NCI-H2196 treated with DMSO at 0.1 percent for 48 hours (cell line): ENCODE measurements around the gene NR0B2.
A peak's percentile ranks its signal among the peaks of the same experiment; 100 is the strongest.

ENCODE experiments used
- DNase-seq: peaks from one replicate; lab custom pipeline; 2025; ENCODE audit not compliant: unreplicated experiment; lab: John Stamatoyannopoulos, UW

NR0B2 gene

DNA sequence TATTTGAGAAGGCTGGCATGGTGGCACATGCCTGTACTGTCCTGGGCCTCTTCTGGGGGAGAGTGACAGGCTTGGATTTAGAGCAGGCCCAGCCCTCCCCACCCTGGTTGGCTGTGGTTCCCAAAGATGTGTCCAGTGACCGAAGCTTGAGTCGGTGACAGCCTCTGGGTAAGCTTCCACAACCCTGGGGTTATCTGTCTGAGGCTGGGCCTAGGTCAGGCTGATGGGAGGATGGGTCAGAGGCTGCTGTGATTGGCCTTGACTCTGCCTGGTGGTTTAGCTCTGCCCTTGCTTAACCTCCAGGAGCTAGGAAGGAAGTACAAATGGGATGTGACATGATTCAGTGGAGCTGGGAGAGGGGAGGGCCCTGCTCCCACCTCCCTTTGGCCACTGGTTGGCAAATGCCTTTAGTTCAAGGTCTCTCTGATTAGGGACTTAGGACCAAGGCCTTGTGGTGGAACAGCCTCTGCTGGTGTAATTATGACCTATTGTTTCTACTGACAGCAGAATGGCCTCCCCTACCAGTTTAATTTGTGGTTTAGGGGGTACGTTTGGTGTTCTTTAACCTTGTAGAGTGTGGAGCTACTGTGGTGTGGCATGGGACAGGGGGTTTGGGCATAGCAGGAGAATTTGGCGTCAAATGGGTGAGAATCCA lies 24.4 kb upstream of the NR0B2 start:
- no peak for DNase-seq

DNA sequence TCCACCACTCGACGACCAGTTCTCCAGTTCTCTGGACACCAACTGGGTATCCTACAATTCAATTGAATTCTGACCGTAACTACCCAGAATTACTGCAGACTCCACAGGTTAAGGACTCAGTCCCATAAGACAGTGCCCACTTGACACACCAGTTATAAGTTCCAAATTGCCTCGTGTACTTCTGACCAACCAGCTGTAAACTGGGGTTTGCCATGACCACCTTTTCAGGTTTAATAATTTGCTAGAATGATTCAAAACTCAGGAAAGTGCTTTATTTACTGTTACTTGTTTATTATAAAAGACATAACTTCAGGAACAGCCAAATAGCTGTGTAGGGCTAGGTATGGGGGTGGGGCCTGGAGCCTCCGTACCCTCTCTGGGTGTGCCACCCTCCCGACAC lies 23.0 kb upstream of the NR0B2 start:
- DNase-seq = no peak

DNA sequence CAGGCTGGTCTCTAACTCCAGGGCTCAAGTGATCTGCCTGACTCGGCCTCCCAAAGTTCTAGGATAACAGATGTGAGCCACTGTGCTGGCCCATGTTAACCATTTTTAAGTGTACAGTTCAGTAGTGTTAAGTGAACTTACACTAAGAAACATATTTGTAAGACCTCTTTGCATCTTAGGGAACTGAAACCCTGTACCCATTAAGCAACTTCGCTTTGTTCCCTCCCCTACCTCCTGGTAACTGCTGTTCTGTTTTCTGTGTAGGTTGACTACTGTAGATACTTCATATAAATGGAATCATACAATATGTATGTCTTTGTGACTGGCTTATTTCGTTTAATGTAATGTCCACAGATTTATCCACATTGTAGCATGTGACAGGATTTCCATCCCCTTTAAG lies 18.8 kb upstream of the NR0B2 start:
- no peak for DNase-seq

DNA sequence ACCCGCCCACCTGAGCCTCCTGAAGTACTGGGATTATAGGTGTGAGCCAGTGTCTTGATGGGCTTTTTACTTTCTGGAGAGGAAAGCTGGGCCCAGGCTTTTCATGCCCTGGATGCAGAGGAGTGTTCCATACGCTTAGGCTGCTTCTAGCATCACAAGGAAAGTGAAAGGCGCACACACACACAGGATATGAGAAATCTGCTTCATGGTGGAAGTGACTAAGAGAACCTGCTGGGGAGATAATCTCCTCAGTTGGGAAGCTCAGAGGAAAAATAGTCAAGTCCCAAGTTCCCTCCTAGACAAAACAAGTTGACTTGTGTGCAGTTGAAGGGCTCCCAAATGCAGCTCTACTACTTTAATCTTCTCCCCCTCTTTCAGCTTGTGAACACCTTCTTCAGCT lies 9.9 kb upstream of the NR0B2 start:
- no peak for DNase-seq

DNA sequence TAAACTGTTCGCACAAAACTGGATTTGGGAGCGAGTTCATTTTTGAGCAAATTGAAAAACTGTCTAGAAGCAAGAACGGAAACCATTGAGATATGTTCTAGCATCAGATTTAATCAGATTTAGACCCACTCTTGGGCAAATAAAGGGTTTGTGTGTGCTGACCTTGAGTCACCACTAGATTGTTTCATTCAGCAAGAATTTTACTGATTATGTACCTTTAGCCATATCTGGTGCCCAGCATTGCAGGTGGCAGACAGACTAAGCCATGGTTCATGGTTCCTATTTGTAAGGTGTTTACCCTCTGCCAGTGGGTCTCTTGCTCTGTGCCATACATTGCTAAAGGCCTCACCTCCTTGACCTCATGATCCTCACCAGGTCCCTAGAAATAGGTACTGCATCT lies 9.1 kb upstream of the NR0B2 start:
- no peak for DNase-seq

DNA sequence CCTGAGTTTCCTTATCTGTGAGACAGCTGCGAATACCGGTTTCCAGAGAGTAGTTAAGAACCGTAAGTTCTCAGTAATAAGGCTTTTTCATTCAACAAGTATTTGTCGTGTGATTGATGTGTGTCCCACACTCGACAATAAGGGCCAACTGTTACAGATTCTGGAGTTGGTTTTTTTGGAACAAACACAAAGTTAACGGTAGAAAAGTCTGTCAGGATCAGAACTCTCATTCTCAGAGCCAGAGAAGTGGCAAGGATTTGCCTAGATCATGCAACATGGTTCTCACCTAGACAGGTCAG lies 8.6 kb upstream of the NR0B2 start:
- DNase-seq = no peak

DNA sequence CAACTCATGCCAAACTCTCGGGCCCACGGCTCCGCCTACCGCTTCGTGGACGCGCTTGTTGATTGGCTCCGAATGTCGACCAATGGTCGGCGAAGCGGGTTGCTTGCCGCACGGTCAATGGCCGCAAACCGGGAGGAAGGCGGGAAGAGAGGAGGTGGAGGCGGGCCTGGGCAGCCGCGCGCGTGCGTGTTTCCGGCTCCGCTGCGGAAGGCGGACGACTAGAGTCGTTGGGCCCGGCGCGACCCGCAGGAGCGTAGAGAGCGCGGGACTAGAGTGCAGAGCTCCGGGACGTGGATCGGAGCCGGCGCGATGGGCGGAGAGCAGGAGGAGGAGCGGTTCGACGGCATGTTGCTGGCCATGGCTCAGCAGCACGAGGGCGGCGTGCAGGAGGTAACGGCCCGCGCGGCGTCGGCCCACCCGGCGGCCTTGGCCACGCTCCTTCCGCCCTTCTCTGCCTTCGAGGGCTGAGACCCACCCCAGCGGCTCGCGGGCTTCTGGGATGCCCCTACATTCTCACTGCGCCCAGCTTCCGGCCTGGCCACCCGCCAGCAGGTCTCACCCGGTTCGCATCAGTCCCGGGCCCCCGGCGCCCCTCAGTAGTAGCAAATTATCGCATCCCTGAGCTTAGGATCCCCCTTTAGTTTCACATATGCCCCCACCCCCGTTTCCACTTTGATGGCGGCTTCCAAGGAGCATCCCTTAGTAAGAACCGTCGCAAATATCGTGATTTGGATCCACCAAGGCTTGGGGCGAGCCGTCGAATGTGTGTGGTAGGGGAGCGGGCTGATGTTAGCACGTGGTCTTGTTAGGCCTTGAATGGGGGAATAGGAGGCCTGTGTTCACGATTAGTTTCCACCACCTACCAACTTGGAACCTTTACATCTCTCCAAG lies 8.0 kb upstream of the NR0B2 start, which contains the start of gene NUDC:
Gene NUDC (plus strand): TSS at position 204 of the 891 bp plus-strand sequence. CDS start 106 bp downstream, at position 310.
- peak; percentile 97 for DNase-seq

DNA sequence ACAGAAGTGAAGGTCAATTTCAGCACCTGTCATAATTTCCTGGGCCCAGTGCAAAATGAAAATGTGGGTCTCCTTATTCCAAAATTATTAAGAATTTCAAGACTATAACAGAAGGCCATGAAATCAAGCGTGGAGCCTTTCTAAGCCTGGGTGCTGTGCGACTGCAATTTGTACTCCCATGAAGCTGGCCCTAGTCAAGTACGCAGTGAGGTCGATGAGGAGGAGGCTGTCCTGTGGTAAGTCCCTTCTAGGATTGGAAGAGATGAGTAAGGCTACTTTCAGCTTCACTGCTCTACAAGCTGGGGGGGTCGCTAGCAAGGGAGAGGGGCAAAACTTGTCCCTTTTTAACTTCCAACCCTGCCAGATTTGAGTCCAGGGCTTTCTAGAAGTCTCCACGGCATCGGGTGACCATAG lies 7.4 kb upstream of the NR0B2 start:
- DNase-seq = no peak

DNA sequence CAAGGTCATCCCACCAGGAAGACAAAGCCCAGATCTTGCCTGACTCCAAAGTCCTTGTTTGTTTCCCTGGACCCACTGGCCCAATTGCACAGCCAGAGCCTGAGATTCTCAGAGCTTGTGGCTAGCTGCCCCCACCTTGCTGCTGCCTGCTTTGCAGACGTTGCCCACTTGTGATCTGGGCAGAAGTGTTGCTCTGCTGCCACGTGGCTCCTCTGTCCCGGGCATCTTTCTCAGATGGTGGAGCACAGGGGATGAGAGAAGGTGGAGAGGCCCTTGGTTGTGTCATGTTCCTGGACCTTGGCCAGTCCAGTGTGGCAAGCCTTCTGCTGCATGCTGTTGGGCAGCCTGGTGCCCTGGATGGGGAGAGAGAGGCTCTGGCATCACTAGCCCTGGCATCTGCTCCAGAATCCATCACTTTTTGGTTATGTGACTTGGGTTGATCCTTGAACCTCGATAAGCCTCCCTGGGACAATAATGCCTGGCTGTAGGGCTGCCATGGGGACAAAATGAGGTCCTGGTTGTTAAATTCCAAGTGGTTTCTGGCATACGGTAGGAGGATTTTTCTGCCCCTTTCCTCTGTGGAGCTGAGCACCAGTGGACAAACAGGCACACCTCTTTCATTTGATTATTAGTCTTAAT lies 1.5 kb upstream of the NR0B2 start:
- peak; percentile 37 for DNase-seq

DNA sequence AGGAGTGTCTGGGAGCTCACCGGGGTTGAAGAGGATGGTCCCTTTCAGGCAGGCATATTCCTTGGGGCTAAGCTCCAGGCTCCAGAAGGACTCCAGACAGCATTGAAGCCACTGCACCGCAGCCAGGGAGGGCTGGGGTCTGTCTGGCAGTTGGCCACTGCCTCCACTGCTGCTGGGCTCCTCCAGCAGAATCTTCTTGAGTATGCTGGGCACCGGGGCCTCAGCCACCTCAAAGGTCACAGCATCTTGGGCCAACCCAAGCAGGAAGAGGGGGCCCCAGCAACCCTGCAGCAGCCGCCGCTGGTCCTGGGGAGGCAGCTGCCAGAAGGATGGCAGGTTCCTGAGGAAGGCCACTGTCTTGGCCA lies 404 bp downstream of the NR0B2 start:
- no peak for DNase-seq

DNA sequence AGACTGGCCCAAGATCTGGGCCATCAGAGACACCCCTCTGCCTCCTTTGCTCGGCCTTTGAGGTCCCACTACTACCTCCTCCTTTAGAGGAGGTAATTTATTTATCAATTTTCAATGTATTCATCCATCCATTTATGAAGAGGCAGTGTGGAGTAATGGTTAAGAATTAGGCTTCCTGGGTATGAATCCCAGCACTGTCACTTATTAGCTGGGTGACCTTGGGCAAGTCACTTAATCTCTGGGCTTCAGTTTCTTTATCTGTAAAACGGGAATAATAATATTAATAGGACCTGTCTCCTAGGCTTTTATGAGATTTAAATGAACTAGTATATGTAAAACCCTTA lies 1.7 kb downstream of the NR0B2 start:
- no peak for DNase-seq

DNA sequence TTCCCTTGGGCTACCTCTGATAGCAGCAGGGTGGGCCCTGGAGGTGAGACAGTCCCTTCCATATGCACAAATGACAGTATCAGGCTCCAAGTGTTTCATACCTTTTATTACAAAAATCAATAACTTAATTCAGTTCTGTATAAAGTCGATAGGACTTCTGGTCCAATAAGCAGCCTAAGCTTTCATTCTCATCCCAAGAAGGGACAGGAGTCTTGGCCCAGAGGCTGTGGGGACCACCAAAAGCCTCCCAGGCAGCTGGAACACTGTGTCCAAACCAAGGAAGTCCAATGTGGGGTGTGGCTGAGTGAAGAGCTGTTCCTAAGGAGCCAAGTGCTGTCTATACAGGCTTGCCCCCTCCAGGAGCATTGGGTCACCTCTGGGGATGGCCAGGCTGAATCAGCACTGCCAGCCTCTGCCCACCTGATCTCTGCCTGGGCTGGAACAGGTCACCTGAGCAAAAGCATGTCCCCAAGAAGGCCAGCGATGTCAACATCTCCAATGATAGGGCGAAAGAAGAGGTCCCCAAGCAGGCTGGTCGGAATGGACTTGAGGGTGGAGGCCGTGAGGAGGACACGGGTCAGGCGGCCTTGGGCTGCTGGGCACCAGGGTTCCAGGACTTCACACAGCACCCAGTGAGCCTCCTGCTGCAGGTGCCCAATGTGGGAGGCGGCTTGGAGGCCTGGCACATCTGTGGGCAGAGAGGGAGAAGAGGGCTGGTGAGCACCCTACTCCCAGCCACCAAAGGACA lies 2.2 kb downstream of the NR0B2 start:
- no peak for DNase-seq

DNA sequence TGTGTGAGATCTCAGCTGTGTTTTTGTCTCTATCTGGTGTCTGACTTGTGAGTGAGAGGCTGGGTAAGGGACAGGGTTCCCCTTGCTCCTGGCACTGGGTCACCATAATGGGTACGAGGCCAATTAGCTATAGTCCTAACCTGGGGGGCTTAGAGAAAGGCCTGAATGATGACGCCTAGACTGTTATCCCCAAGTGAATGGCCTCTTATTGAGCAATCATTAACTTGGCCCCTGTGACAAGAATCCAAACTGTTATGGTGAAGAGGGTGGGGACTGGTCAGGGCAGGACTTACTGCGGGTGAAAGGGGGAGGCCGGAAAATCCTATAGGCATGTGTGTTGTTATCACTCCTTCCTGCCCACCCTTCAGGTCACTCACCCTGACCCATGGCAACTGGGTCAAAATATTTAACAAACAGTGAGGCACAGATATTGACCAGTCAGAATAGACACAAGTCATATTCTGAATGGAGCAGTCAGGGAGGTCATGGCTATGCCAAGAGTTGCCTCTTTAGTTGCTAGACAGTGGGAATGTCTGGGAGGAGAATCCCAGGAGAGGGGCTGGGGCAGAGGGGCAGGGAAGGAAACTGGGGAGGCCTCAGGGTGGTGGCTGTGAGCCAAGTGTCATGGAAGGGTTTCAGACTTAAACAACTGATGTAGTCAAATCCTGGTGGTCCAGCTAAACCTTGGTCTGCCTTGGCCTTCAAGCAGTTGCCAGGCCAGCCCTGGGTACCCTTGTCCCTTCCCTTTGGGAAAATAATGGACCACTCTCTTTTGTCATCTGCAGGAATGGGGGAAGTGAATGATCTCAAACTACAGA lies 3.2 kb downstream of the NR0B2 start:
- DNase-seq = no peak

DNA sequence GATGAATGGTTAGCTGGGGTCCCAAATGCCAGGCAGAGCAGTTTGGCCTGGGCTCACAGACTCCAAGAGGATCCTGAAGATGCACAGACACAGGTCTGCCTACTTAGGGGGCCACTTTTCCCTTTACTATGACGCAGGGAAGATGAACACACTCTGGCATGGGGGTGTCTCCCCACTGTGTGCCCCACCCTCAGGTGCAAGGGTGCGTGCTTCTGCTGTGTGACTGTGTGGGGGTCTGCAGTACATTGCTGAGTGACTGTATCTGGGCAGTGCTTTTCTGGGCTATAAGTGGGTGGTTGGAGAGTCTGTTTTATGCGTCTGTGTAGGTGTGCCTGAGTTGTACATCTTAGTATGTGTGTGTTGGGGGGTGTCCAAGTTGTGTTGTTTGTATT lies 3.8 kb downstream of the NR0B2 start:
- no peak for DNase-seq

DNA sequence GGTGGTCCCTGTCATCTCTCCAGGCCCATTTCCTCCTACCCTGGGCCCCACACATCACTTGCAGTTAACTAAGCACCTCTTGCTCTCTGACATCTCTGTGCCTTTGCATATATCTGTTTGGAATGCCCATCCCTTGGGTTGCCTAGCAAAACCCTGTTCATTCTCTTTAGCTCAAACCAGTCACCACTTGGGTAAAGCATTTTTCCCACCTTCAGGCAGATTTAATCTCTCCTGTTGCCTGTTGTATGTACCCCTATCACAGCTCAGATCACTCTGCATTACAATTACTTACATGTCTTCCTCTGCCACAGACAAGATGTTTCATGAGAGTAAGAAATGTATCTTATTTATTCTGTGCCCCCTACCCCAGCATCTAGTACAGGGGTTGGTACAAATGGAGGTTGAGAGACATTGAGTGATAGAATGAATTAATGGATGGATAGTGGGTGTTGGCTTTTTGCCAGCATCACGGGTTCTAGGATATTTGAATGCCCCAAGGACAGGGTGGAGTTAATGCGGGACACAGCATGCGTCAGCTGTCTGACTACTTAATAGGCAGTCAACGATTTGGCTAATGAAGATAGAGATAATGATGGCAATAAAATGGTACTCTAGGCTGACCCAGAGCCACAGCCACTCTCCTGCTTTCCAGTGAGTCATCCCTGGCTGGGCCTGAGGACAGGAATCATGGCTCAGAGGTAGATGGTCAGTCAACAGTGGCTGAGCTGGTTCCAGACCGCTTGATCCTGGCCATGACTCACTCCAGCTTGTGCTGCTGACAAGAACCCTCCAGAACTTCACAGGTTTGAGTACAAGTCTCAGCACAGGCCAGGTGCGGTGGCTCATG lies 6.5 kb downstream of the NR0B2 start:
- DNase-seq = peak; percentile 85

DNA sequence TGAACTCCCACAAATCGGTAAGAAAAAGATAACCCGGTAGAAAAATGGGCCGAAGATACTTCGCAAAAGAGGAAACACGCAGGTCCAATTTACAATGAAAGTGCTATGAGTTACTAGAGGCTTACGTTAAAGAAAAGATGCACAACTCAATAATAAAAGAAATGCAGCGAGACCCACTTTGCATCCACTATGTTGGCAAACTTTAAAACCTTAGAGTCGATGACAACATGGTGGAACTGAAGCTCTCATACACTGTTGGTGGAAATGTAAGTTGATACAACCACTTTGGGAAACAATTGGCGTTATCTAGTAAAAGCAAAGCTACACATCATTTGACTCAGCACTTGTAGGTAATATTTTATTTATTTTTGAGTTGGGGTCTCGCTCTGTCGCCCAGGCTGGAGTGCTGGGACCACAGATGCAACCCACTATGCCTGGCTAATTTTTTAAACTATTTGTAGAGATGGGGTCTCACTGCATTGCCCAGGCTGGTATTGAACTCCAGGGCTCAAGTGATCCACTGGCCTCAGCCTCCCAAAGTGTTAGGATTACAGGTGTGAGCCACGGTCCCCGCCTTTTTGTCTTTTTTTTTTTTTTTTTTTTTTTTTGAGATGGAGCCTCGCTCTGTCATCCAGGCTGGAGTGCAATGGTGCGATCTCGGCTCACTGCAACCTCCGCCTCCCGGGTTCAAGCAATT lies 12.8 kb downstream of the NR0B2 start:
- no peak for DNase-seq

DNA sequence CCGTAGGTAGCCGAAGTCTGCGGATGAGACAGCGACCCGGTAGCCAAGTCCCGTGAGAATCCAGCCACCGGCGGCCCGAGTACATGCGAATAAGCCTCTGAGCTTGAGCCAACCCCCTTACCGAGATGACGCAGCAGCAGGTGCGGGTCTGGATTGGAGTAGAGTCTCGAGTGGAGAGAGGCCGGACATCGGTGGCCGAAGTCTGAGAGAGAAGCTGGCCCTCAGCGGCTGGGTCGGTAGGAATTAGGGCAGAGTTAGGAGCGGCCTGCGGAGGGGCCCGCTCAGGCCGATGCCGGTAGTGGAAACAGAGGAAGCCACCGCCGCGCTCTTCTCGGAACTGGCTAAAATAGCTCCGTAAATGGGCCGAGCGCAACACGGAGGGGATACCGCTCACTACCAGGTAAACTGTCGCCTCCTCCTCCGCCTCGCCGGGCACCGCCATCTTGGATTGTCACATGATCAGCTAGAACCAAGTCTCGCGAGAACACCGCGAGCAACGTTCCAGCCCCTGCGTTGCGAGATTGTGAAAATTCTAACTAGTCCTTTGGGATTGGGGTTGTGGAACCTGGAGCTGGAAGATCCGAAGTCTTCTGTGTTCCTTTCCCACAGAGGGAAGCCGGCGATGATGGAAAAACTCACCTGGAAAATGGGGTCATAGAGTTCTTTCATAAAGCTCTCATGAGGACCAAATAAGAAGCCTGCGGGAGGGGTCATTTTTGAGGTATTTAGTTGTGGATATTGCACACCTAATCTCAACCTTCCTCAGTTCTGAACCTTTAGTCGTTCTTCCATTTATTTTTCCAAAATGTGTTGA lies 13.6 kb downstream of the NR0B2 start, which contains the start of gene GPATCH3:
Gene GPATCH3 (minus strand): TSS at position 467 of the 814 bp plus-strand sequence. CDS start 25 bp downstream, at position 442.
- peak; percentile 75 for DNase-seq

DNA sequence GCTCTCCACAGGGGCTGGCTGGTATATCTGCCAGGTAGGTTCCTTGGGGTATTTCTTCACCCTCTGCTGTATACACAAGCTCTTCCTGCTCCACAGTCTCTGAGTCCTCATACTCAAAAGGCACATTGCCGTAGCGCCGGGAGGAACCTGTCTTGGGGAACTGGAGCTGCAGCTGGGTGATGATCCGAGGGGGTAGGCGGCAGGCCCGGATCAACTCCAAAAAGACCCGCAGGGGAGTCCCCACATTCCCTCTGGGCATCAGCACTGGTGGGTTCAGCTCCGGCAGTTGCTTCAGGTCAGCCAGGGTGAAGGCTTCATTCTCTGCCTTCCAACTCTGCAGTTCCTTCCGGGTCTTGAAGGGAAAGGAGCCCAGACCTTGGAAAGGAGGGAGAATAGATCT lies 16.4 kb downstream of the NR0B2 start:
- no peak for DNase-seq
